OCI-LY3 (cell line): ENCODE data around the gene MORF4L1.
"Not testable (repeated sequence)": the region's sequence is repeated elsewhere in the genome, so short reads cannot be mapped to it uniquely, and the experiment has no call there.

Source experiments
- H2AFZ ChIP-seq: fragments of 200-600, 300-600 bp; shearing (Covaris generic); 2 replicates; pipeline ENCODE4 v1.6.0; 2014; ENCODE audit warnings: antibody characterized with exemption, low read depth, low read length
- H3K27ac ChIP-seq: fragments of 200-600, 300-600 bp; sonication (generic); 2 replicates; pipeline ENCODE4 v1.5.1; 2014; ENCODE audit warnings: mild to moderate bottlenecking, low read length, moderate library complexity, mixed read lengths
- H3K27me3 ChIP-seq: fragments of 200-600, 300-600 bp; sonication (generic); 2 replicates; pipeline ENCODE4 v1.6.1; 2014; ENCODE audit warnings: low read depth, low read length, mixed read lengths
- H3K36me3 ChIP-seq: fragments of 200-600, 300-600 bp; sonication (generic); replicated peaks from 2 replicates; pipeline ENCODE3; 2014; ENCODE audit warnings: low read depth, low read length, mixed read lengths
- H3K4me1 ChIP-seq: fragments of 300-600, 200-600 bp; sonication (generic); 2 replicates; pipeline ENCODE4 v1.6.1; 2014; ENCODE audit warnings: low read length, mixed read lengths
- H3K4me2 ChIP-seq: fragments of 200-600, 300-600 bp; sonication (generic); 2 replicates; pipeline ENCODE4 v1.6.1; 2014; ENCODE audit warnings: low read length, mixed read lengths
- H3K4me3 ChIP-seq: fragments of 300-600, 200-600 bp; sonication (generic); 2 replicates; pipeline ENCODE4 v1.5.1; 2014; ENCODE audit warnings: antibody characterized with exemption, mild to moderate bottlenecking, low read length, moderate library complexity
- H3K79me2 ChIP-seq: fragments of 300-600, 200-600 bp; shearing (Covaris generic); 2 replicates; pipeline ENCODE4 v1.6.1; 2014; ENCODE audit warnings: mild to moderate bottlenecking, low read length, mixed read lengths
- H3K9ac ChIP-seq: fragments of 300-600, 200-600 bp; shearing (Covaris generic); 2 replicates; pipeline ENCODE4 v1.6.0; 2014; ENCODE audit warnings: mild to moderate bottlenecking, low read length, moderate library complexity
- H3K9me3 ChIP-seq: fragments of 200-600, 300-600 bp; shearing (Covaris generic); 2 replicates; pipeline ENCODE4 v1.6.1; 2014; ENCODE audit warnings: low read length, mixed read lengths; ENCODE audit not compliant: insufficient read depth
- H4K20me1 ChIP-seq: fragments of 200-600, 300-600 bp; sonication (generic); 2 replicates; pipeline ENCODE4 v1.6.1; 2016; ENCODE audit warnings: low read length, mixed read lengths; ENCODE audit not compliant: insufficient read depth
- EZH2phosphoT487 ChIP-seq: fragments of 200-600 bp; shearing (Covaris generic); IDR thresholded peaks from 2 replicates; pipeline ENCODE4 v1.6.1; 2018; ENCODE audit warnings: antibody characterized with exemption, mixed run types, low read depth
- TF ChIP-seq, protein P1 (sequence below): fragments of 200-600, 300-600 bp; sonication (generic); IDR thresholded peaks from 2 replicates; pipeline ENCODE4 v1.5.1; 2014; ENCODE audit warnings: antibody characterized with exemption, low read length, low read depth

MORF4L1 gene

GRCh38 chr15:78868366-78868765 lies 4.3 kb upstream of the MORF4L1 start:
- no peak for TF ChIP-seq EZH2phosphoT487
- TF ChIP-seq, protein P1, sequence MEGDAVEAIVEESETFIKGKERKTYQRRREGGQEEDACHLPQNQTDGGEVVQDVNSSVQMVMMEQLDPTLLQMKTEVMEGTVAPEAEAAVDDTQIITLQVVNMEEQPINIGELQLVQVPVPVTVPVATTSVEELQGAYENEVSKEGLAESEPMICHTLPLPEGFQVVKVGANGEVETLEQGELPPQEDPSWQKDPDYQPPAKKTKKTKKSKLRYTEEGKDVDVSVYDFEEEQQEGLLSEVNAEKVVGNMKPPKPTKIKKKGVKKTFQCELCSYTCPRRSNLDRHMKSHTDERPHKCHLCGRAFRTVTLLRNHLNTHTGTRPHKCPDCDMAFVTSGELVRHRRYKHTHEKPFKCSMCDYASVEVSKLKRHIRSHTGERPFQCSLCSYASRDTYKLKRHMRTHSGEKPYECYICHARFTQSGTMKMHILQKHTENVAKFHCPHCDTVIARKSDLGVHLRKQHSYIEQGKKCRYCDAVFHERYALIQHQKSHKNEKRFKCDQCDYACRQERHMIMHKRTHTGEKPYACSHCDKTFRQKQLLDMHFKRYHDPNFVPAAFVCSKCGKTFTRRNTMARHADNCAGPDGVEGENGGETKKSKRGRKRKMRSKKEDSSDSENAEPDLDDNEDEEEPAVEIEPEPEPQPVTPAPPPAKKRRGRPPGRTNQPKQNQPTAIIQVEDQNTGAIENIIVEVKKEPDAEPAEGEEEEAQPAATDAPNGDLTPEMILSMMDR = no peak

GRCh38 chr15:78871483-78872127 lies 1.1 kb upstream of the MORF4L1 start:
- H3K9ac ChIP-seq, H3K27ac ChIP-seq, H3K27me3 ChIP-seq, H3K9me3 ChIP-seq, H3K36me3 ChIP-seq: not testable (repeated sequence)
- H4K20me1 ChIP-seq = peaks cover 31% of the 10 kb centered on the region
- H3K4me1 ChIP-seq = peaks cover 15% of the 10 kb centered on the region
- peak overlapping the region; percentile 91 for H2AFZ ChIP-seq
- peak overlapping the region; percentile 96; the same call in 1 of the 2 replicates for H3K4me3 ChIP-seq
- peaks cover 38% of the 10 kb centered on the region for H3K79me2 ChIP-seq
- H3K4me2 ChIP-seq = peak overlapping the region; percentile 73; the same call in 1 of the 2 replicates

More at GRCh38 chr15:78868366-78868765, 4.3 kb upstream of the MORF4L1 start:
- H3K79me2 ChIP-seq = peaks cover 6% of the 10 kb centered on the region
- no peaks in the 10 kb centered on the region for H4K20me1 ChIP-seq
- peaks cover 4% of the 10 kb centered on the region; the same call in 1 of the 2 replicates for H3K4me1 ChIP-seq
- H3K4me2 ChIP-seq = no peak overlapping the region
- no peaks in the 10 kb centered on the region for H3K36me3 ChIP-seq
- no peaks in the 10 kb centered on the region for H3K27me3 ChIP-seq
- H3K9me3 ChIP-seq = no peaks in the 10 kb centered on the region
- no peak overlapping the region for H3K9ac ChIP-seq
- no peak overlapping the region for H3K4me3 ChIP-seq
- H3K27ac ChIP-seq = no peak overlapping the region
- no peak overlapping the region for H2AFZ ChIP-seq

DNA sequence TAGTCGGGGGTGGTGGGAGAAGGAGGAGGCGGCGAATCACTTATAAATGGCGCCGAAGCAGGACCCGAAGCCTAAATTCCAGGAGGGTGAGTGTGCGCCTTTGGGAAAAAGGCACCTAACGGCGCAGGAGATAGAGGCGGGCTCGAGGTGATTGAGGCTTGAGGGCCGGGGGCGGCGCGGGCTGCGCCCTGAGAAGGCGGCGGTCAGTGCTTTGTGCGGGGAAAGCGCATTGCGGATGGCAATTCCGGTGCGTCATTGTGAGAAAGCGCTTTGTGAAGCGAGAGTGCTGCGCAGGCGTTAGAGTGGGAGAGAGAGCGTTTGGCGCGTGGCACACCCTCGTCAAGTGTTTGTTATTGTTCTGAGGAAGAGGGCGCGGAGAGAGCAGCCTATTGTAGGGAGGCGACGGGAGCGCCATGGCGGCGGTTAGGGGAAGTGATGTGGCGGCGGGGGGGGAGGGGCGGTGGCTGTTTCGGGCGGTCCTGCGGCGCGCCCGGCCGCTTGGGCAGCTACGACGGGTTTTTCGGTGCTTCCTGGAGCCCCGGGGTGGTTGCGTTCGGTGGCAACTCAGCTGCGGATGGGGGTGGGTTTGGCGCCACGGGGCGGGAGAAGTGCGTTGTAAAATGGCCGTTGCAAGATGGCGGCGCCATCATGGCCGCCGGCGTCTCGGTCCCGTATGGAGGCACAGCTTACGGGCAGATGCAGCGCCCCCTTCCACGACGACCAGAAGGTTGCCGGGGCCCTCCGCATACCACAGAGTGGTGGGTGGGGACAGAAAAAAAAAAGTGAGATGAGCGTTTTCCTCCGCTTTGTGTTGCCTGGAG lies 492 bp downstream of the MORF4L1 start:
- no peaks in the 10 kb centered on the region for H3K9me3 ChIP-seq
- peaks cover 46% of the 10 kb centered on the region for H4K20me1 ChIP-seq
- H3K9ac ChIP-seq = peak overlapping the region; percentile 100
- peaks cover 10% of the 10 kb centered on the region for H3K36me3 ChIP-seq
- peaks cover 28% of the 10 kb centered on the region for H3K4me1 ChIP-seq
- peak overlapping the region; percentile 98 for H3K4me2 ChIP-seq
- TF ChIP-seq, protein P1 = peak; percentile 59
- TF ChIP-seq EZH2phosphoT487 = no peak
- peak overlapping the region; percentile 97 for H3K27ac ChIP-seq
- no peak overlapping the region for H2AFZ ChIP-seq
- H3K79me2 ChIP-seq = peaks cover 54% of the 10 kb centered on the region
- no peaks in the 10 kb centered on the region for H3K27me3 ChIP-seq
- peak overlapping the region; percentile 96 for H3K4me3 ChIP-seq

GRCh38 chr15:78873793-78874765 lies 1.4 kb downstream of the MORF4L1 start:
- H3K36me3 ChIP-seq = peaks cover 15% of the 10 kb centered on the region
- H3K4me1 ChIP-seq = peaks cover 37% of the 10 kb centered on the region
- H4K20me1 ChIP-seq = peaks cover 55% of the 10 kb centered on the region
- peak overlapping the region; percentile 100 for H3K9ac ChIP-seq
- no peaks in the 10 kb centered on the region for H3K9me3 ChIP-seq
- no peak overlapping the region for H2AFZ ChIP-seq
- no peaks in the 10 kb centered on the region for H3K27me3 ChIP-seq
- peak overlapping the region; percentile 98 for H3K4me2 ChIP-seq
- TF ChIP-seq EZH2phosphoT487 = no peak
- TF ChIP-seq, protein P1 = no peak; the same call in none of the 2 replicates
- peak overlapping the region; percentile 96 for H3K4me3 ChIP-seq
- H3K27ac ChIP-seq = peak overlapping the region; percentile 97
- H3K79me2 ChIP-seq = peaks cover 63% of the 10 kb centered on the region
